Astrocyte of the cerebellum (primary cell): ENCODE measurements around the gene TOR2A.

Experiments
- DNase-seq: peaks from one replicate; pipeline ENCODE4 v3.0.0-alpha.2; 2011; ENCODE audit warnings: low read depth
- H3K4me3 ChIP-seq: 2 replicates; pipeline ENCODE4 v1.5.1; 2011; ENCODE audit warnings: mild to moderate bottlenecking, low read depth, low read length, moderate library complexity
- CTCF ChIP-seq: IDR thresholded peaks from 2 replicates; pipeline ENCODE4 v1.5.1; 2012; ENCODE audit warnings: low read length, low read depth, moderate library complexity, mild to moderate bottlenecking; ENCODE audit errors: missing control alignments
- in situ Hi-C: cut with HindIII; loops from 2 replicates; pipeline ENCODE4 v1.10.0; 2017; ENCODE audit warnings: low sequenced_read_pairs

TOR2A gene

GRCh38 chr9:127686461-127687393 is 48.4 kb downstream of the TOR2A start:
- no peak for DNase-seq
- no peak overlapping the region for H3K4me3 ChIP-seq
- in situ Hi-C loops: loop anchor here (5.0 kb wide), 1 partner anchor 34 kb away; no protein-coding TSS in a partner anchor
- no peak for TF ChIP-seq CTCF

- in situ Hi-C loops: no loop called here
- no peak for TF ChIP-seq CTCF
- no peak overlapping the region for H3K4me3 ChIP-seq
- no peak for DNase-seq
Measured at GRCh38 chr9:127684576-127684975, 50.5 kb downstream of the TOR2A start.

- TF ChIP-seq CTCF: no peak
- in situ Hi-C loops: no loop called here
- DNase-seq: no peak
- H3K4me3 ChIP-seq: no peak overlapping the region
Measured at GRCh38 chr9:127683723-127684122, 51.4 kb downstream of the TOR2A start.

GRCh38 chr9:127682351-127683136 is 52.5 kb downstream of the TOR2A start:
- DNase-seq: no peak
- TF ChIP-seq CTCF: no peak
- in situ Hi-C loops: no loop called here
- no peak overlapping the region for H3K4me3 ChIP-seq
